VCaP (cell line): ENCODE data around the gene KRTAP4-3.
"Not testable (repeated sequence)": the region's sequence is repeated elsewhere in the genome, so short reads cannot be mapped to it uniquely, and the experiment has no call there.

Experiments
- H3K27ac ChIP-seq: fragments of 450-650 bp; 2 replicates; pipeline ENCODE4 v1.5.1; 2017
- TF ChIP-seq, protein P1 (sequence below): fragments of 450-650 bp; conservative IDR thresholded peaks from 2 replicates; pipeline ENCODE4 v1.5.1; 2017; ENCODE audit warnings: mild to moderate bottlenecking, moderate library complexity

KRTAP4-3 gene

DNA sequence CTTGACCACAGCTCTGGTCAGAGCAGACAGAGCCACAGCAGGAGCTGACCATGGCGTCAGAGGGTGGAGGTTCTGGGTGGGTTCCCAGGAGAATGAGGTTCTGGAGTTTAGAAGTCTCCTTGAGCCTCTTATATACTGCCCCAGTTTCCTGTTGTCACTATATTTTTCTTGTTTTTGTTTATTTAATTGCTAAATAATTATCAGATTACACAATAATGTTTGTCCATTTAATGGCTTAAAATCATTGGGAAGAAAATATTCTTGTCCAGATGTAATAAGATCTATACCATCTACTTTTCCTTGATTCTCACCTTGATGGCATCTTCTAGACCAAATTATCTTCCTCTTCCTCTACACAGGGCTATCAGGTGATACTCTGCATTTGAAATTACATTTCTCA is at the start of gene KRTAP4-3:
Gene KRTAP4-3, minus strand, starts transcription at position 101 of the 400 bp plus-strand sequence. Its CDS starts 49 bp downstream, at position 52.
- TF ChIP-seq, protein P1, sequence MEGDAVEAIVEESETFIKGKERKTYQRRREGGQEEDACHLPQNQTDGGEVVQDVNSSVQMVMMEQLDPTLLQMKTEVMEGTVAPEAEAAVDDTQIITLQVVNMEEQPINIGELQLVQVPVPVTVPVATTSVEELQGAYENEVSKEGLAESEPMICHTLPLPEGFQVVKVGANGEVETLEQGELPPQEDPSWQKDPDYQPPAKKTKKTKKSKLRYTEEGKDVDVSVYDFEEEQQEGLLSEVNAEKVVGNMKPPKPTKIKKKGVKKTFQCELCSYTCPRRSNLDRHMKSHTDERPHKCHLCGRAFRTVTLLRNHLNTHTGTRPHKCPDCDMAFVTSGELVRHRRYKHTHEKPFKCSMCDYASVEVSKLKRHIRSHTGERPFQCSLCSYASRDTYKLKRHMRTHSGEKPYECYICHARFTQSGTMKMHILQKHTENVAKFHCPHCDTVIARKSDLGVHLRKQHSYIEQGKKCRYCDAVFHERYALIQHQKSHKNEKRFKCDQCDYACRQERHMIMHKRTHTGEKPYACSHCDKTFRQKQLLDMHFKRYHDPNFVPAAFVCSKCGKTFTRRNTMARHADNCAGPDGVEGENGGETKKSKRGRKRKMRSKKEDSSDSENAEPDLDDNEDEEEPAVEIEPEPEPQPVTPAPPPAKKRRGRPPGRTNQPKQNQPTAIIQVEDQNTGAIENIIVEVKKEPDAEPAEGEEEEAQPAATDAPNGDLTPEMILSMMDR = no peak
- no peak within 1 kb of the TSS for H3K27ac ChIP-seq

DNA sequence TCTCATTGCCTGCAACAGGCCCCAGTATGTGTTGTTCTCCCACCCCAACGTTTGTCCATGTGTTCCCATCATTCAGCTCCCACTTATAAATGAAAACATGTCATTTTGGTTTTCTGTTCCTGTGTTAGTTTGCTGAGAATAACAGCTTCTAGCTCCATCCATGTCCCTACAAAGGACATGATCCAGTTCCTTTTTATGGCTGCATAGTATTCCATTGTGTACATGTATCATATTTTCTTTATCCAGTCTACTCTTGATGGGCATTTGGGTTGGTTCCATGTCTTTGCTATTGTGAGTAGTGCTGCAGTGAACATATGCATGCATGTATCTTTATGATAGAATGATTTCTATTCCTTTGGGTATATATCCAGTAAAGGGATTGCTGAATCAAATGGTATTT is 47.7 kb upstream of the KRTAP4-3 start:
- TF ChIP-seq, protein P1 = no peak
- H3K27ac ChIP-seq = no peak overlapping the region

DNA sequence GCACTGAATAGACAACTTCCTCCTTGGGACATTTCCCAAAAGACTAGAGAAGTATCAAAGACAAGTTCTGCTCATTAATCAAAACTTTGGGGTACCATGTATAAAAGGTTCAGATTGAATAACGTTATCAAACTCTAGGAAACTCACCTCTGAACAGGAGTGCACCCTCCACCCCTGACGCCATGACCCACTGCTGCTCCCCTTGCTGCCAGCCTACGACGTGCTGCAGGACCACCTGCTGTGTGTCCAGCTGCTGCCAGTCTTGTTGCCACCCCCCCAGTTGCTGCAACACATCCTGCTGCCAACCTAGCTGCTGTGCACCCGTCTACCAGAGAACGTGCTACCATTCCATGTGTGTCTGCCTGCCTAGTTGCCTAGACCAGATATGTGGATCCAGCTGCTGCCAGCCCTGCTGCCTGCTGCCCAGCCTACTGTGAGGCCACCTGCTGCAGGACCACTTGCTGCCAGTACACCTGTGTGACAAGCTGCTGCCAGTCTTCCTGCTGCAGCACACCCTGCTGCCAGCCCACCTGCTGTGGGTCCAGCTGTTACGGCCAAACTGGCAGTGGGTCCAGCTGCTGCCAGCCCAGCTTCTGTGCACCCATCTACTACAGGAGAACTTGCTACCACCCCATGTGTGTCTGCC is 44.6 kb upstream of the KRTAP4-3 start:
- TF ChIP-seq, protein P1 = no peak
- H3K27ac ChIP-seq = no peak overlapping the region

DNA sequence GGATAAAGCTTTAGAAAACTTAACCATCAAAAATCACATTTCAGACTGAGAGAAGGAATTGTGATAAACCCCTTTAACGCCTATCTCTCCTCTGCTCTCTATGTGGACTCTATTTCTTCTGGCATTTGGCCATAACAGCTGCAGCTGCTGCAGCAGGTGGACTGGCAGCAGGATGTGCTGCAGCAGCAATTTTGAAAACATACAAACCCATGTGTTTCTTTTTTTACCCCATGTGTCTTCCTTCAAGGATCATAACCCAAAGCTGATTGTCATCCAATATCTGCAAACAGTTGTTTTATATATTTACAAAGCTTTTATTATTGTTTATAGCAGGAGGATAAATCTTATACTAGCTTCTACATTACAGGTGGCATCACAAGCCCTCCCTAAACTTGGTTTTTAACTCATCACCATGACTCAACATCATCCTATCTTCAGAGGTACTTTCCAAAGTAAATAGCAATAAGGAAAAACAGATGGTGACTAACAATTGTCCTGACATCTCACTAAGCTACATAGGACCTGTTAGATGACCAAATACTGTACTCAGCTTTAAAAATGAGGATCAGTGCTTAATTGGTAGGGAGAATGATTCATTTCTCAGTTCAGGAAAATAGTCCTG is 43.9 kb upstream of the KRTAP4-3 start:
- no peak overlapping the region for H3K27ac ChIP-seq
- TF ChIP-seq, protein P1 = no peak

DNA sequence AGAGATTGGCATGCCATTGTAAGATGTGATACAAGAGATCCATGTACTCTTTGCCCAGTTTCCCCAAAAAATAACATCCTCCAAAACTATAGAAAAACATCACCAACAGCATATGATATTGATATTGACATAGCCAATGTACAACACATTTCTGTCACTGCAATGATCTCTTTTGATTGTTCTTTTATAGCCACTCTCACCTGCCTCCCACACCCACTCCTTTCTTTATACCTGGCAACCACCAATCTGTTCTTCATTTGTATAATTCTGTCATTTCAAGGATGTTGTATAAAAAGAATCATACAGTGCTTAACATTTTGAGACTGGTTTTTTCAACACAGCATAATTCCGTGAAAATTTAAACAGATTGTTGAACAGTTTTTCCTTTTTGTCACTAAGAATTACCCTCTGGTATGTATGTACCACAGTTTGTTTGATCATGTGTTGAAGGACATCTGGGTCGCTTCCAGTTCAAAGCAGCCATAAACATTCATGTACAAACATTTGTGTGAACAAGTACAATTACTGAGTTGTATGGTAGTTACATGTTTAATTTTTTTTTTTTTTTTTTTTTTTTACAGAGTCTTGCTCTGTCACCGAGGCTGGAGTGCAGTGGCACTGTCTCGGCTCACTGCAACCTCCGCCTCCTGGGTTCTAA is 31.5 kb upstream of the KRTAP4-3 start:
- H3K27ac ChIP-seq = no peak overlapping the region
- TF ChIP-seq, protein P1 = no peak

DNA sequence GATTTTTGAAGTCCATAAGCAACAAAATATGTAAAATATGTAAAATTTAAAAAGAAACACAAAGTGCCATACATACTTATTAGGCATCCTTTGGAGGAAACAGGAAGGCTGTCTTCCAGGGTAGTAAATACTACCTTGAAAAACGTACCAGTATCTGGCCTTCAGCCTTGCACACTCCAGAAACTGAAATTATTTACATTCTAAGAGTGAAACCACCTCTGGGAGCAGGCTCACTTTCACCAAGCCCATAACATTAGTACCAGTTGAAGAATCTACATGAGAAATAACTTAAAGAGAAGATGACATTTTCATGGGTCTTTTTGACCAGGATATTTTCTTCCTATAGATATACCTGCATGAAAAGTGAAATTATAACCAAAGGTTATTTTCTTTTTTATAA is 28.0 kb upstream of the KRTAP4-3 start:
- no peak overlapping the region for H3K27ac ChIP-seq
- TF ChIP-seq, protein P1 = no peak

DNA sequence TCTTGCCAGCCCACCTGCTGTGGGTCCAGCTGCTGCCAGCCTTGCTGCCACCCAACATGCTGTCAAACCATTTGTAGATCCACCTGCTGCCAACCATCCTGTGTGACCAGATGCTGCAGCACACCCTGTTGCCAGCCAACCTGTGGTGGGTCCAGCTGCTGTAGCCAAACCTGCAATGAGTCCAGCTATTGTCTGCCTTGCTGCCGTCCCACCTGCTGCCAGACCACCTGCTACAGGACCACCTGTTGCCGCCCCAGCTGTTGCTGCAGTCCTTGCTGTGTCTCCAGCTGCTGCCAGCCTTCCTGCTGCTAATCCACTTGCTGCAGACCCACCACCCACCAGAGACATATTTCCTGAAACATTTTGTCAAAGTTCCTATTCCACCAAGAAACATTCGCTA is 22.3 kb upstream of the KRTAP4-3 start:
- TF ChIP-seq, protein P1 = no peak
- H3K27ac ChIP-seq = no peak overlapping the region

DNA sequence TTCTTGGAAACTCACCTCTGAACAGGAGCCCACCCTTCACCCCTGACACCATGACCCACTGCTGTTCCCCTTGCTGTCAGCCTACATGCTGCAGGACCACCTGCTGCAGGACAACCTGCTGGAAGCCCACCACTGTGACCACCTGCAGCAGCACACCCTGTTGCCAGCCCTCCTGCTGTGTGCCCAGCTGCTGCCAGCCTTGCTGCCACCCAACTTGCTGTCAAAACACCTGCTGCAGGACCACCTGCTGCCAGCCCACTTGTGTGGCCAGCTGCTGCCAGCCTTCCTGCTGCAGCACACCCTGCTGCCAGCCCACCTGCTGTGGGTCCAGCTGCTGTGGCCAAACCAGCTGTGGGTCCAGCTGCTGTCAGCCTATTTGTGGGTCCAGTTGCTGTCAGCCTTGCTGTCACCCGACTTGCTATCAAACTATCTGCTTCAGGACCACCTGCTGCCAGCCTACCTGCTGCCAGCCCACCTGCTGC is 21.9 kb upstream of the KRTAP4-3 start, which contains the start of gene KRTAP9-1:
Gene KRTAP9-1, plus strand, starts transcription at position 51 of the 482 bp plus-strand sequence. Its CDS starts 0 bp downstream, at position 51.
- H3K27ac ChIP-seq = not testable (repeated sequence)
